ENCODE results near the gene RHOD. TPM values are rescaled to one million over a fixed set of nuclear protein-coding genes. Genes with fewer than 3 reads are reported as not detected.

Gene RHOD
- total RNA-seq, 4 donors from 2014 or later = 74.6 to 109 (median 87.8) TPM

GRCh38 chr11:67076202-67076601, 19.6 kb downstream of the RHOD start:
- 88 to 95% methylated on average over 6 of the region's 6 CpGs for WGBS, 2 donors
- H3K4me3 ChIP-seq (ENCODE audit: low read depth, poor library complexity, severe bottlenecking) = no peak overlapping the region
- TF ChIP-seq POLR2A (IDR thresholded peaks at IDR 0.05) (no peak), CTCF (IDR thresholded peaks at IDR 0.05) (no peak)
- intact Hi-C loops (cut with DNase I; ENCODE audit: low total_unique reads) = no loop called here
- DNase-seq (ENCODE audit: low spot score in 2 of 2) = no peak

GRCh38 chr11:67079065-67079705, 22.5 kb downstream of the RHOD start:
- intact Hi-C loops (cut with DNase I; ENCODE audit: low total_unique reads) = no loop called here
- DNase-seq (ENCODE audit: low spot score in 2 of 2) = no peak
- TF ChIP-seq CTCF (IDR thresholded peaks at IDR 0.05) = no peak
- TF ChIP-seq POLR2A (IDR thresholded peaks at IDR 0.05) = no peak
- no peak overlapping the region for H3K4me3 ChIP-seq (ENCODE audit: low read depth, poor library complexity, severe bottlenecking)
- WGBS, 2 donors = 64 to 65% methylated on average over 6 of the region's 6 CpGs

- DNase-seq (ENCODE audit: low spot score in 2 of 2) = no peak
- TF ChIP-seq CTCF (IDR thresholded peaks at IDR 0.05) = no peak
- TF ChIP-seq POLR2A (IDR thresholded peaks at IDR 0.05) = no peak
- 31 to 33% methylated on average over 20 of the region's 20 CpGs for WGBS, 2 donors
- H3K4me3 ChIP-seq (ENCODE audit: low read depth, poor library complexity, severe bottlenecking) = no peak overlapping the region
- intact Hi-C loops (cut with DNase I; ENCODE audit: low total_unique reads) = no loop called here
Measured at GRCh38 chr11:67082071-67082791, 25.6 kb downstream of the RHOD start.

- TF ChIP-seq POLR2A (IDR thresholded peaks at IDR 0.05) (no peak), CTCF (IDR thresholded peaks at IDR 0.05) (no peak)
- no peak for DNase-seq (ENCODE audit: low spot score in 2 of 2)
- intact Hi-C loops (cut with DNase I; ENCODE audit: low total_unique reads) = no loop called here
- H3K4me3 ChIP-seq (ENCODE audit: low read depth, poor library complexity, severe bottlenecking) = no peak overlapping the region
- 85 to 93% methylated on average over 8 of the region's 8 CpGs for WGBS, 2 donors
Measured at GRCh38 chr11:67083786-67084366, 27.2 kb downstream of the RHOD start.

GRCh38 chr11:67085617-67086016, 29.0 kb downstream of the RHOD start:
- 93 to 98% methylated on average over 5 of the region's 5 CpGs for WGBS, 2 donors
- TF ChIP-seq POLR2A (IDR thresholded peaks at IDR 0.05) = no peak
- no peak for TF ChIP-seq CTCF (IDR thresholded peaks at IDR 0.05)
- no peak overlapping the region for H3K4me3 ChIP-seq (ENCODE audit: low read depth, poor library complexity, severe bottlenecking)
- no peak for DNase-seq (ENCODE audit: low spot score in 2 of 2)
- intact Hi-C loops (cut with DNase I; ENCODE audit: low total_unique reads) = no loop called here
